Right lobe of liver (tissue), 6 donors: ENCODE results near the gene KRTAP2-3. TPM values are rescaled to one million over a fixed set of nuclear protein-coding genes. Genes with fewer than 3 reads are reported as not detected.

Experiments
- ATAC-seq, 4 donors: fragments of 200-7000 bp; cut with Tn5 transposase; one replicate each; pipeline ENCODE4 v1.9.1; 2020; ENCODE audit warnings: mild to moderate bottlenecking in 4 of 4, moderate library complexity in 4 of 4
- DNase-seq, 3 donors: peaks; one replicate each; pipeline ENCODE4 v3.0.0-alpha.2; 2020
- H3K27ac ChIP-seq, 3 donors: fragments of 200-600 bp; one replicate each; pipeline ENCODE4 v1.8.0; 2022
- H3K27me3 ChIP-seq, 2 donors: fragments of 200-600 bp; one replicate each; pipeline ENCODE4 v1.8.0; 2022
- H3K36me3 ChIP-seq, 4 donors: fragments of 200-600 bp; sonication (generic) in 1 of 4; one replicate each; pipeline versions ENCODE4 v1.5.1 to v1.8.0; 2017 to 2022; ENCODE audit warnings: control low read depth in 1 of 4
- H3K4me1 ChIP-seq, 4 donors: fragments of 200-600 bp; sonication (generic) in 1 of 4; one replicate each; pipeline versions ENCODE4 v1.5.1 to v1.8.0; 2017 to 2022; ENCODE audit warnings: control low read depth in 1 of 4
- H3K4me3 ChIP-seq, 3 donors: fragments of 200-600 bp; one replicate each; pipeline ENCODE4 v1.8.0; 2022
- H3K9me3 ChIP-seq, 4 donors: fragments of 200-600 bp; sonication (generic) in 1 of 4; one replicate each; pipeline versions ENCODE4 v1.5.1 to v1.8.0; 2017 to 2022; ENCODE audit warnings: control low read depth in 1 of 4
- POLR2A ChIP-seq: fragments of 450-650 bp; IDR thresholded peaks from one replicate; pipeline ENCODE4 v1.6.1; 2017; ENCODE audit warnings: antibody characterized with exemption, mild to moderate bottlenecking
- WGBS: methylation state at CpG from one replicate; pipeline ENCODE4 v1.1.6; 2018; ENCODE audit warnings: low coverage, low lambda C conversion rate; ENCODE audit not compliant: insufficient coverage; ENCODE audit errors: missing lambda C conversion rate; 5-methylcytosine and 5-hydroxymethylcytosine counted together
- intact Hi-C, 2 donors: fragments of 100-400 bp; cut with DNase I; formaldehyde crosslinking; loops; one replicate each; pipeline versions ENCODE4 v1.11.2 to v1.14.1; 2022
- total RNA-seq, 6 experiments: library from RNA; depleted of rRNA in 2 of 6; stranded (reverse); fragments of >200 nt in 2 of 6; fragmentation: NEBNext Ultra II Directional in 3 of 6; extraction: Animal tissue kit (Norgen Biotek cat#: 25700) in 3 of 6; gene quantifications; one replicate each; pipeline versions ENCODE4 v1.1.0 to v1.2.4, GENCODE V29; 2016 to 2023
- TF ChIP-seq, protein P1 (sequence below), 4 donors: fragments of 200-600 bp in 3 of 4; fragments of 450-650 bp in 1 of 4; IDR thresholded peaks; one replicate each; pipeline versions ENCODE4 v1.5.1 to v1.8.0; 2016 to 2022; ENCODE audit warnings: antibody characterized with exemption in 4 of 4, mild to moderate bottlenecking in 2 of 4
- donor health status: DM: no; HTN: yes; CAD: no.
- donor health status: DM: no; HTN: no; CAD: no.
- donor health status: DM: no; HTN: no; CAD: no.
- donor health status: DM: no; HTN: yes; CAD: no.
- donor health status: DM: no; HTN: yes; CAD: no.

The KRTAP2-3 gene
- total RNA-seq, 6 experiments from 2014 or later: not detected

DNA sequence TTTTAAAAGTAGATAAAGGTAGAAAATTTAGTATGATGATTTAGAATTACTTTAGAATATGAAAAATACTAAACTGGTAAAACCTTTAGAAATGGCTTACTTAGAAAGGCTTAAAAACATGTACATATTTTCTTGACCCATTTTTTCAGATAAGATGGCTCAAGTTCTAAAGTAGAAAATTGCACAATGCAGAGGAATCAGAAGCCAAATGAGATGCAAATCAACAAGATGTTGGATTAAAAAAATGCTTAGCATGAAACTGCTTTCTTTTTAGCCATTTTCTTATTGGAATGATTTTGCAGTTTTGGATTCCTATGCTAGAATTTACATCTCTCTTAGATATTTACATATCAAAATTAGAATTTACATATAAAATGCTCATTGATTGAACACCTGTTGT, 49.5 kb downstream of the KRTAP2-3 start:
- no peak overlapping the region for H3K4me3 ChIP-seq
- H3K9me3 ChIP-seq: no peaks in the 10 kb centered on the region
- H3K27me3 ChIP-seq: no peaks in the 10 kb centered on the region
- H3K36me3 ChIP-seq: no peaks in the 10 kb centered on the region
- ATAC-seq (no peak), DNase-seq (no peak)
- intact Hi-C loops: no loop called here
- H3K27ac ChIP-seq: no peak overlapping the region
- no peaks in the 10 kb centered on the region for H3K4me1 ChIP-seq
- TF ChIP-seq POLR2A: no peak
- TF ChIP-seq, protein P1, sequence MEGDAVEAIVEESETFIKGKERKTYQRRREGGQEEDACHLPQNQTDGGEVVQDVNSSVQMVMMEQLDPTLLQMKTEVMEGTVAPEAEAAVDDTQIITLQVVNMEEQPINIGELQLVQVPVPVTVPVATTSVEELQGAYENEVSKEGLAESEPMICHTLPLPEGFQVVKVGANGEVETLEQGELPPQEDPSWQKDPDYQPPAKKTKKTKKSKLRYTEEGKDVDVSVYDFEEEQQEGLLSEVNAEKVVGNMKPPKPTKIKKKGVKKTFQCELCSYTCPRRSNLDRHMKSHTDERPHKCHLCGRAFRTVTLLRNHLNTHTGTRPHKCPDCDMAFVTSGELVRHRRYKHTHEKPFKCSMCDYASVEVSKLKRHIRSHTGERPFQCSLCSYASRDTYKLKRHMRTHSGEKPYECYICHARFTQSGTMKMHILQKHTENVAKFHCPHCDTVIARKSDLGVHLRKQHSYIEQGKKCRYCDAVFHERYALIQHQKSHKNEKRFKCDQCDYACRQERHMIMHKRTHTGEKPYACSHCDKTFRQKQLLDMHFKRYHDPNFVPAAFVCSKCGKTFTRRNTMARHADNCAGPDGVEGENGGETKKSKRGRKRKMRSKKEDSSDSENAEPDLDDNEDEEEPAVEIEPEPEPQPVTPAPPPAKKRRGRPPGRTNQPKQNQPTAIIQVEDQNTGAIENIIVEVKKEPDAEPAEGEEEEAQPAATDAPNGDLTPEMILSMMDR (IDR thresholded peaks at IDR 0.05): no peak

DNA sequence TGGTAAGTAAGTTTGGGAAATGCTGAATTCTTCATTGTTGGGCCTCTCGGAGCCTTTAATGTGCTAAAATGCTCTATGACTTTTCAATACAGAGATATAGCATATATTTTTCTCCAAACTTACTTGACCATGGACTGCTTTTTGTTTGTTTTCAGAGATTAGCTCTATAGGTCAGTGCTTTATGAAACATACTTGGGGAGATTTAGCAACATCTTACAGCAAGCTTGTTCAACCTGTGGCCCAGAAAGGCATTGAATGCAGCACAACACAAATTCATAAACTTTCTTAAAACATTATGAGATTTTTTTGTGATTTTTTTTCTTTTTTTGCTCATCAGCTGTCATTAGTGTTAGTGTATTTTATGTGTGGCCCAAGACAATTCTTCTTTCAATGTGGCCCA, 50.0 kb downstream of the KRTAP2-3 start:
- TF ChIP-seq, protein P1 (IDR thresholded peaks at IDR 0.05): no peak
- TF ChIP-seq POLR2A: no peak
- Histone ChIP-seq H3K27me3 (no peaks in the 10 kb centered on the region), H3K4me1 (no peaks in the 10 kb centered on the region), H3K36me3 (no peaks in the 10 kb centered on the region), H3K27ac (no peak overlapping the region), H3K9me3 (no peaks in the 10 kb centered on the region), H3K4me3 (no peak overlapping the region)
- intact Hi-C loops: no loop called here
- DNase-seq: no peak
- 70% methylated on average over 1 of the region's 1 CpG for WGBS
- no peak for ATAC-seq

DNA sequence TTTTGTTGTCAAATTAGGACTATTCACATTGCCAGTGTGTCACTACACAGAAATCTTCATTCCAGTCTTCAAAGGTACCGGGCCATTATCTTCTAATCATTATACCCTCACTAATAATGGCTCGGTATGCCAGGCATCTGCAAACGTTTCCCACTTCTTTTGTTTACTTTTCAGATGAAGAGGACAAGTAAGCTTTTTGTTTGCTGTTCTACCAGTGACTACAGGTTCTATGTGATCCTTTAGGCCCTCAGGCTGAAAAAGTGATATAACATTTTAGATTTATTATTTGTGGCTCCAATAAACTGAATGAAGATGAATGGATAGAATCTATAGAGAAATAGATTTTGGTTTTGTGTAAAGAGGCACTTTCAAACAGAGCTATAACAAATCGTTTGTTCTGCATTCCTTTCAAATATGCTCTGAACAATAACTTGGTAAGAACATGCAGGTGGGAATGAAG, 50.6 kb downstream of the KRTAP2-3 start:
- 37% methylated on average over 4 of the region's 4 CpGs for WGBS
- no peak for ATAC-seq
- intact Hi-C loops: no loop called here

More for the DNA sequence above, 50.6 kb downstream of the KRTAP2-3 start:
- no peaks in the 10 kb centered on the region for H3K4me1 ChIP-seq
- H3K9me3 ChIP-seq: no peaks in the 10 kb centered on the region
- no peaks in the 10 kb centered on the region for H3K27me3 ChIP-seq
- DNase-seq: no peak
- no peak overlapping the region for H3K4me3 ChIP-seq
- H3K27ac ChIP-seq: no peak overlapping the region
- no peak for TF ChIP-seq POLR2A
- TF ChIP-seq, protein P1 (IDR thresholded peaks at IDR 0.05): no peak
- H3K36me3 ChIP-seq: no peaks in the 10 kb centered on the region

Other genes with a start within 250 kb of the KRTAP2-3 start
- gene KRT10, start 237.5 kb downstream of the KRTAP2-3 start, total RNA-seq: 10 to 100 TPM; 11.4 to 20.4 (median 17.4) TPM
- not detected for gene KRT12, start 192.9 kb downstream of the KRTAP2-3 start, total RNA-seq
- gene KRT20, start 174.9 kb downstream of the KRTAP2-3 start, total RNA-seq: not detected
- gene KRT23, start 122.5 kb downstream of the KRTAP2-3 start, total RNA-seq: 10 to 100 TPM in 2 of 6 experiments, 1 to 10 TPM in 1, under 1 TPM in 1, not detected in 2; 0.49 to 17.6 (median 10.0) TPM
- gene KRT39, start 93.2 kb downstream of the KRTAP2-3 start, total RNA-seq: not detected
- gene KRT40, start 75.8 kb downstream of the KRTAP2-3 start, total RNA-seq: not detected
- not detected for gene KRTAP3-3, start 66.0 kb downstream of the KRTAP2-3 start, total RNA-seq
- gene KRTAP3-2, start 60.2 kb downstream of the KRTAP2-3 start, total RNA-seq: not detected
- gene KRTAP3-1, start 51.0 kb downstream of the KRTAP2-3 start, total RNA-seq: not detected
- not detected for gene KRTAP1-5, start 32.9 kb downstream of the KRTAP2-3 start, total RNA-seq
- gene KRTAP1-4, start 29.9 kb downstream of the KRTAP2-3 start, total RNA-seq: not detected
- not detected for gene KRTAP1-3, start 25.2 kb downstream of the KRTAP2-3 start, total RNA-seq
- gene KRTAP1-1, start 18.7 kb downstream of the KRTAP2-3 start, total RNA-seq: not detected
- not detected for gene KRTAP2-1, start 12.8 kb downstream of the KRTAP2-3 start, total RNA-seq
- not detected for gene KRTAP2-2, start 4.9 kb downstream of the KRTAP2-3 start, total RNA-seq
- gene KRTAP2-4, start 5.8 kb upstream of the KRTAP2-3 start, total RNA-seq: not detected
- gene KRTAP4-7, start 24.0 kb upstream of the KRTAP2-3 start, total RNA-seq: not detected
- not detected for gene KRTAP4-8, start 38.0 kb upstream of the KRTAP2-3 start, total RNA-seq
- gene KRTAP4-16, start 42.1 kb upstream of the KRTAP2-3 start, total RNA-seq: not detected
- not detected for gene KRTAP4-9, start 45.3 kb upstream of the KRTAP2-3 start, total RNA-seq
- not detected for gene KRTAP4-11, start 58.3 kb upstream of the KRTAP2-3 start, total RNA-seq
- gene KRTAP4-12, start 64.1 kb upstream of the KRTAP2-3 start, total RNA-seq: not detected
- not detected for gene KRTAP4-6, start 80.4 kb upstream of the KRTAP2-3 start, total RNA-seq
- gene KRTAP4-5, start 89.7 kb upstream of the KRTAP2-3 start, total RNA-seq: not detected
- gene KRTAP4-4, start 100.6 kb upstream of the KRTAP2-3 start, total RNA-seq: not detected
- not detected for gene KRTAP4-3, start 108.1 kb upstream of the KRTAP2-3 start, total RNA-seq
- not detected for gene KRTAP4-2, start 118.1 kb upstream of the KRTAP2-3 start, total RNA-seq
- not detected for gene KRTAP4-1, start 124.8 kb upstream of the KRTAP2-3 start, total RNA-seq
- not detected for gene KRTAP9-1, start 129.8 kb upstream of the KRTAP2-3 start, total RNA-seq
- gene KRTAP9-2, start 166.5 kb upstream of the KRTAP2-3 start, total RNA-seq: not detected
- gene KRTAP9-3, start 172.3 kb upstream of the KRTAP2-3 start, total RNA-seq: not detected
- not detected for gene KRTAP9-8, start 177.9 kb upstream of the KRTAP2-3 start, total RNA-seq
- not detected for gene KRTAP9-4, start 189.6 kb upstream of the KRTAP2-3 start, total RNA-seq
- not detected for gene KRTAP9-9, start 195.3 kb upstream of the KRTAP2-3 start, total RNA-seq
- gene KRTAP9-6, start 205.3 kb upstream of the KRTAP2-3 start, total RNA-seq: not detected
- gene KRTAP9-7, start 215.6 kb upstream of the KRTAP2-3 start, total RNA-seq: not detected
- not detected for gene KRTAP29-1, start 242.7 kb upstream of the KRTAP2-3 start, total RNA-seq
- gene KRTAP16-1, start 249.2 kb upstream of the KRTAP2-3 start, total RNA-seq: not detected